Measurements from ENCODE around the gene PEX7. TPM values are rescaled to one million over a fixed set of nuclear protein-coding genes. Genes with fewer than 3 reads are reported as not detected.
"Not testable (repeated sequence)": the region's sequence is repeated elsewhere in the genome, so short reads cannot be mapped to it uniquely, and the experiment has no call there.

PEX7 gene
- total RNA-seq, 2 experiments from 2014 or later, result 2.0 to 3.4 TPM

- H3K4me3 ChIP-seq (ENCODE audit: low read length), result no peak overlapping the region
- no peak overlapping the region for H3K27ac ChIP-seq (ENCODE audit: low read depth in 1 of 2, low read length in 2 of 2)
- H3K27me3 Mint-ChIP-seq, result peaks cover 5% of the 10 kb centered on the region
- no peak overlapping the region for H3K27ac Mint-ChIP-seq
- no peaks in the 10 kb centered on the region for H3K27me3 ChIP-seq (ENCODE audit: control insufficient read depth in 1 of 2, insufficient read depth in 2 of 2, low read length in 2 of 2)
- no peaks in the 10 kb centered on the region for H3K36me3 ChIP-seq (ENCODE audit: insufficient read depth, low read length)
- no peak overlapping the region for H3K4me3 Mint-ChIP-seq
- H3K9me3 Mint-ChIP-seq, result no peaks in the 10 kb centered on the region
- no peaks in the 10 kb centered on the region for H3K4me1 Mint-ChIP-seq (ENCODE audit: low read depth)
- ChIA-PET CTCF (no interaction called here), POLR2A (no interaction called here)
- DNase-seq, result no peak
- TF ChIP-seq CTCF (IDR thresholded peaks at IDR 0.05), result no peak
- H3K4me1 ChIP-seq (ENCODE audit: insufficient read depth, low read length), result no peaks in the 10 kb centered on the region
- no peaks in the 10 kb centered on the region for H3K36me3 Mint-ChIP-seq (ENCODE audit: low read depth)
- ATAC-seq (ENCODE audit: poor library complexity), result no peak
- intact Hi-C loops (cut with DNase I, micrococcal nuclease), result no loop called here
- H3K9me3 ChIP-seq (ENCODE audit: control insufficient read depth in 1 of 2, insufficient read depth in 1 of 2, low read length in 2 of 2), result no peaks in the 10 kb centered on the region
Measured at GRCh38 chr6:136812174-136812573, 10.2 kb upstream of the PEX7 start.

GRCh38 chr6:136815608-136816007, 6.8 kb upstream of the PEX7 start:
- H3K27me3 ChIP-seq (ENCODE audit: control insufficient read depth in 1 of 2, insufficient read depth in 2 of 2, low read length in 2 of 2); H3K4me1 Mint-ChIP-seq (ENCODE audit: low read depth); ATAC-seq (ENCODE audit: poor library complexity); H3K4me1 ChIP-seq (ENCODE audit: insufficient read depth, low read length); CTCF ChIA-PET; H3K4me3 ChIP-seq (ENCODE audit: low read length); H3K36me3 Mint-ChIP-seq (ENCODE audit: low read depth); H3K4me3 Mint-ChIP-seq; H3K9me3 Mint-ChIP-seq; H3K36me3 ChIP-seq (ENCODE audit: insufficient read depth, low read length); DNase-seq; H3K27ac Mint-ChIP-seq; H3K27ac ChIP-seq (ENCODE audit: low read depth in 1 of 2, low read length in 2 of 2); intact Hi-C loops (cut with DNase I, micrococcal nuclease); H3K9me3 ChIP-seq (ENCODE audit: control insufficient read depth in 1 of 2, insufficient read depth in 1 of 2, low read length in 2 of 2); POLR2A ChIA-PET: not testable (repeated sequence)
- H3K27me3 Mint-ChIP-seq, result peaks cover 10% of the 10 kb centered on the region

- ATAC-seq (ENCODE audit: poor library complexity) (no peak), DNase-seq (no peak)
- Histone ChIP-seq H3K36me3 (ENCODE audit: insufficient read depth, low read length) (no peaks in the 10 kb centered on the region), H3K27ac (ENCODE audit: low read depth in 1 of 2, low read length in 2 of 2) (no peak overlapping the region), H3K9me3 (ENCODE audit: control insufficient read depth in 1 of 2, insufficient read depth in 1 of 2, low read length in 2 of 2) (no peaks in the 10 kb centered on the region), H3K4me1 (ENCODE audit: insufficient read depth, low read length) (no peaks in the 10 kb centered on the region), H3K27me3 (ENCODE audit: control insufficient read depth in 1 of 2, insufficient read depth in 2 of 2, low read length in 2 of 2) (no peaks in the 10 kb centered on the region), H3K4me3 (ENCODE audit: low read length) (no peak overlapping the region)
- Mint-ChIP-seq H3K4me3 (no peak overlapping the region), H3K27ac (no peak overlapping the region), H3K4me1 (ENCODE audit: low read depth) (peaks cover 6% of the 10 kb centered on the region), H3K27me3 (peaks cover 10% of the 10 kb centered on the region), H3K9me3 (no peaks in the 10 kb centered on the region), H3K36me3 (ENCODE audit: low read depth) (no peaks in the 10 kb centered on the region)
- POLR2A ChIA-PET, result no interaction called here
- CTCF ChIA-PET, result interaction anchor here (1.4 kb wide), 1 partner anchor 24 kb away, joined by 5 read pairs; the partner anchor contains the start of gene MAP3K5
- no peak for TF ChIP-seq CTCF (IDR thresholded peaks at IDR 0.05)
- intact Hi-C loops (cut with DNase I, micrococcal nuclease), result no loop called here
Measured at GRCh38 chr6:136816656-136817055, 5.7 kb upstream of the PEX7 start.

- H3K9me3 Mint-ChIP-seq, result no peaks in the 10 kb centered on the region
- intact Hi-C loops (cut with DNase I, micrococcal nuclease), result loop anchor here in 1 of 2 experiments (2.0 to 10.0 kb wide), 3 partner anchors 26 to 536 kb away; partner anchors contain the start of genes BCLAF1 and IFNGR1
- H3K36me3 Mint-ChIP-seq (ENCODE audit: low read depth), result peaks cover 14% of the 10 kb centered on the region
- H3K4me3 ChIP-seq (ENCODE audit: low read length), result no peak overlapping the region
- peaks cover 2% of the 10 kb centered on the region for H3K36me3 ChIP-seq (ENCODE audit: insufficient read depth, low read length)
- peak overlapping the region; percentile 30 for H3K4me3 Mint-ChIP-seq
- H3K27ac ChIP-seq (ENCODE audit: low read depth in 1 of 2, low read length in 2 of 2), result no peak overlapping the region
- no peaks in the 10 kb centered on the region for H3K27me3 ChIP-seq (ENCODE audit: control insufficient read depth in 1 of 2, insufficient read depth in 2 of 2, low read length in 2 of 2)
- H3K27me3 Mint-ChIP-seq, result peaks cover 10% of the 10 kb centered on the region
- ChIA-PET POLR2A (interaction anchor here (0.6 kb wide), 1 partner anchor 38 kb away, joined by 3 read pairs; no protein-coding TSS in a partner anchor), CTCF (no interaction called here)
- H3K4me1 Mint-ChIP-seq (ENCODE audit: low read depth), result peaks cover 34% of the 10 kb centered on the region
- H3K4me1 ChIP-seq (ENCODE audit: insufficient read depth, low read length), result peaks cover 12% of the 10 kb centered on the region
- ATAC-seq (ENCODE audit: poor library complexity), result no peak
- H3K9me3 ChIP-seq (ENCODE audit: control insufficient read depth in 1 of 2, insufficient read depth in 1 of 2, low read length in 2 of 2), result no peaks in the 10 kb centered on the region
- DNase-seq, result no peak
- peak overlapping the region; percentile 90 for H3K27ac Mint-ChIP-seq
- TF ChIP-seq CTCF (IDR thresholded peaks at IDR 0.05), result no peak
Measured at GRCh38 chr6:136820561-136820960, 1.8 kb upstream of the PEX7 start.

Measured in CD4-positive, alpha-beta T cell (primary cell).